HEK293 (cell line): ENCODE measurements around the gene BRI3.

Experiments used
- CTCF ChIA-PET: fragments of 350-600 bp; formaldehyde crosslinking; extraction: SDS; loops from one replicate; lab custom pipeline; 2021; ENCODE audit warnings: antibody characterized with exemption; lab: Yijun Ruan, JAX
- POLR2A ChIA-PET: fragments of 300-600 bp; formaldehyde crosslinking; extraction: SDS; loops from one replicate; lab custom pipeline; 2020; ENCODE audit warnings: antibody characterized with exemption, inconsistent platforms; lab: Yijun Ruan, JAX
- H3K27ac ChIP-seq: fragments of 200-500 bp; sonication (Bioruptor generic); 2 replicates; pipeline ENCODE4 v1.5.1; 2014; ENCODE audit warnings: low read depth, low read length, control low read depth, inconsistent platforms; ENCODE audit errors: extremely low read depth
- H3K36me3 ChIP-seq, 2 experiments: fragments of 200-500 bp in 1 of 2; sonication (Bioruptor generic) in 1 of 2; 1 replicate in 1 of 2; 2 replicates in 1 of 2; pipeline ENCODE4 v1.5.1; 2014 to 2017; ENCODE audit warnings: inconsistent platforms in 2 of 2, low read length in 2 of 2; ENCODE audit not compliant: control insufficient read depth in 2 of 2, insufficient read depth in 1 of 2
- H3K4me1 ChIP-seq: fragments of 200-500 bp; sonication (Bioruptor generic); 2 replicates; pipeline ENCODE4 v1.5.1; 2014; ENCODE audit warnings: mild to moderate bottlenecking, low read length, inconsistent platforms; ENCODE audit not compliant: control insufficient read depth, insufficient read depth
- H3K4me3 ChIP-seq: 2 replicates; pipeline ENCODE4 v1.5.1; 2011; ENCODE audit warnings: low read depth, mild to moderate bottlenecking, control low read depth, low read length, moderate library complexity
- H3K9me3 ChIP-seq: fragments of 200-500 bp; sonication (Bioruptor generic); 2 replicates; pipeline ENCODE4 v1.5.1; 2014; ENCODE audit warnings: low read depth, low read length, inconsistent platforms; ENCODE audit not compliant: control insufficient read depth, insufficient read depth
- GLI4 ChIP-seq: fragments of 450-650 bp; formaldehyde crosslinking; IDR thresholded peaks from 2 replicates; pipeline ENCODE4 v1.5.1; 2016; ENCODE audit warnings: missing biosample characterization, missing genetic modification characterization
- GLIS2 ChIP-seq: fragments of 450-650 bp; formaldehyde crosslinking; IDR thresholded peaks from 2 replicates; pipeline ENCODE4 v1.5.1; 2016; ENCODE audit warnings: missing biosample characterization, missing genetic modification characterization
- KLF10 ChIP-seq: fragments of 450-650 bp; IDR thresholded peaks from 2 replicates; pipeline ENCODE4 v1.5.1; 2018; ENCODE audit warnings: missing biosample characterization, mild to moderate bottlenecking, missing genetic modification characterization
- SALL2 ChIP-seq: fragments of 450-650 bp; formaldehyde crosslinking; IDR thresholded peaks from 2 replicates; pipeline ENCODE4 v1.5.0; 2017; ENCODE audit warnings: missing biosample characterization, mild to moderate bottlenecking, missing genetic modification characterization, borderline replicate concordance
- TCF7L2 ChIP-seq: IDR thresholded peaks from 2 replicates; pipeline ENCODE4 v1.6.1; 2011; ENCODE audit warnings: low read depth, mild to moderate bottlenecking, inconsistent platforms, low read length, moderate library complexity, borderline replicate concordance
- TRIM28 ChIP-seq: IDR thresholded peaks from 2 replicates; pipeline ENCODE4 v1.6.1; 2011; ENCODE audit warnings: low read length, control low read depth, borderline replicate concordance
- ZBTB20 ChIP-seq: fragments of 450-650 bp; formaldehyde crosslinking; IDR thresholded peaks from 2 replicates; pipeline ENCODE4 v1.5.1; 2016; ENCODE audit warnings: missing biosample characterization, missing genetic modification characterization
- ZFP41 ChIP-seq: fragments of 450-650 bp; formaldehyde crosslinking; IDR thresholded peaks from 2 replicates; pipeline ENCODE4 v1.5.1; 2016; ENCODE audit warnings: missing biosample characterization, missing genetic modification characterization, borderline replicate concordance
- ZNF155 ChIP-seq: fragments of 450-650 bp; formaldehyde crosslinking; IDR thresholded peaks from 2 replicates; pipeline ENCODE4 v1.5.1; 2016; ENCODE audit warnings: missing biosample characterization, missing genetic modification characterization
- ZNF157 ChIP-seq: fragments of 450-650 bp; formaldehyde crosslinking; IDR thresholded peaks from 2 replicates; pipeline ENCODE4 v1.5.1; 2016; ENCODE audit warnings: missing biosample characterization, missing genetic modification characterization
- ZNF175 ChIP-seq: fragments of 450-650 bp; formaldehyde crosslinking; IDR thresholded peaks from 2 replicates; pipeline ENCODE4 v1.5.1; 2016; ENCODE audit warnings: missing biosample characterization, missing genetic modification characterization
- ZNF211 ChIP-seq: fragments of 450-650 bp; formaldehyde crosslinking; IDR thresholded peaks from 2 replicates; pipeline ENCODE4 v1.5.1; 2016; ENCODE audit warnings: low read depth, missing biosample characterization, missing genetic modification characterization
- ZNF24 ChIP-seq: fragments of 450-650 bp; formaldehyde crosslinking; IDR thresholded peaks from 2 replicates; pipeline ENCODE4 v1.5.1; 2016; ENCODE audit warnings: missing biosample characterization, missing genetic modification characterization
- ZNF366 ChIP-seq: fragments of 450-650 bp; formaldehyde crosslinking; conservative IDR thresholded peaks from 2 replicates; pipeline ENCODE4 v1.5.1; 2016; ENCODE audit warnings: missing biosample characterization, missing genetic modification characterization
- ZNF394 ChIP-seq: fragments of 450-650 bp; formaldehyde crosslinking; IDR thresholded peaks from 2 replicates; pipeline ENCODE4 v1.5.1; 2016; ENCODE audit warnings: missing biosample characterization, missing genetic modification characterization, mild to moderate bottlenecking, moderate library complexity, borderline replicate concordance
- ZNF48 ChIP-seq: fragments of 450-650 bp; formaldehyde crosslinking; IDR thresholded peaks from 2 replicates; pipeline ENCODE4 v1.5.1; 2016; ENCODE audit warnings: missing biosample characterization, missing genetic modification characterization
- ZNF529 ChIP-seq: fragments of 450-650 bp; formaldehyde crosslinking; IDR thresholded peaks from 2 replicates; pipeline ENCODE4 v1.5.1; 2017; ENCODE audit warnings: missing genetic modification characterization, missing biosample characterization; ENCODE audit not compliant: insufficient replicate concordance
- ZNF585B ChIP-seq: fragments of 450-650 bp; formaldehyde crosslinking; IDR thresholded peaks from 2 replicates; pipeline ENCODE4 v1.5.1; 2016; ENCODE audit warnings: missing biosample characterization, missing genetic modification characterization
- ZNF621 ChIP-seq: fragments of 450-650 bp; formaldehyde crosslinking; IDR thresholded peaks from 2 replicates; pipeline ENCODE4 v1.5.1; 2017; ENCODE audit warnings: missing biosample characterization, missing genetic modification characterization
- ZNF629 ChIP-seq: fragments of 450-650 bp; formaldehyde crosslinking; IDR thresholded peaks from 2 replicates; pipeline ENCODE4 v1.5.1; 2017; ENCODE audit warnings: missing biosample characterization, missing genetic modification characterization
- ZNF660 ChIP-seq: fragments of 450-650 bp; IDR thresholded peaks from 2 replicates; pipeline ENCODE4 v1.5.1; 2018; ENCODE audit warnings: missing biosample characterization, mild to moderate bottlenecking, missing genetic modification characterization
- ZNF76 ChIP-seq: fragments of 450-650 bp; formaldehyde crosslinking; IDR thresholded peaks from 2 replicates; pipeline ENCODE4; 2016; ENCODE audit warnings: low read depth, missing biosample characterization, missing genetic modification characterization, borderline replicate concordance
- TF ChIP-seq, protein P1 (sequence below): fragments of 450-650 bp; formaldehyde crosslinking; IDR thresholded peaks from 2 replicates; pipeline ENCODE4 v1.5.1; 2016; ENCODE audit warnings: missing biosample characterization, missing genetic modification characterization, borderline replicate concordance
- TF ChIP-seq, protein P2 (sequence below): fragments of 450-650 bp; formaldehyde crosslinking; IDR thresholded peaks from 2 replicates; pipeline ENCODE4 v1.5.1; 2017; ENCODE audit warnings: missing biosample characterization, mild to moderate bottlenecking, missing genetic modification characterization, moderate library complexity

BRI3 gene

DNA sequence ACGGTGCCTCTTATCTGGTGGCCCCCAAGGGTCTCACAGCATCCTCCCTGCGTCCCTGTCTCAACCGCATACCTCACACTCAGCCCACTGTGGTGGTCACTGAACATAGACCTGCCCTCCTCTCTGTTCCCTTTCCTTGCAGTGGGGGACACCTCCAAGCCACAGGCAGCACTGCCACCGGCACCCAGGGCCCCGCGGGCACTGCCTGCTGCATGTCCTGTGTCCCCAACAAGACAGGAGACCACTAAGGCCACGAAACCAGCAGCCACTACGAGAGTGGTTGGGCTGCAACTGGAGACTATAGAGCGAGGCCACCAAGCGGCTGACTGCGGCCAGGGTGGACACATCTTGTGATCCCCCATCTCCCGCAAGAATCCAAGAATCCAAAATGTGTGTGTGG lies 15.3 kb downstream of the BRI3 start (continued):
- TF ChIP-seq ZNF394 (tag by site-specific recombination) (no peak), ZNF660 (tag by site-specific recombination) (no peak), ZNF76 (tag by site-specific recombination) (no peak), ZNF48 (tag by site-specific recombination) (no peak)
- TF ChIP-seq, all 188 proteins: peak for 0

DNA sequence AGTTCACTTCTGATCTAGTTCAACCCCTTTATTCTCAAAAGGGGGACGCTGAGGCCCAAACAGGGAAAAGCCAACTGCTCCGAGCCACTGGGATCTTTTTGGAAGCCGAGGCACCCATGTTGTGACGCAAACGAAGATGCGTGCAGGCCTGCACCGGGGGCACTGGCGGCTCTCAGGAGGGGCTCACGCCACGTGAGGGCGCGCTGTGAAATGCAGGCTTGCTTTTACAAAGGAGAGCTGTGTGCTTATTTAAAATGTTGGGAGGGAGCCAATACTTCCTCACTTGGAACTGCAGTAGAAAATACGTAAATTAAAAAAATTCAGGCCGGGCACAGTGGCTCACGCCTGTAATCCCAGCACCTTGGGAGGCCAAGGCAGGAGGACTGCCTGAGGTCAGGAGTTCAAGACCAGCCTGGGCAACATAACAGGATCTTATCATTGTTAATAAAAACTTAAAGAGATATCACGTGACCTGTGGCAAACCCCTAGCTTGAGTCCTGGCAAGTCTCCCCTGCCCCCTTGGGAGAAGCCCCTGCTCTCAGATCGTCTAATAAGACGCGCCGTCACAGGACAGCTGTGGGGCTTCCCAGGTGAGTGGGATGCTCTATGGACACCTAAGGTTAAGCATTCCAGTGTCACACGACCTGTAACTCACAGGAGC lies 16.3 kb downstream of the BRI3 start:
- Histone ChIP-seq H3K4me1 (no peaks in the 10 kb centered on the region), H3K4me3 (no peak overlapping the region), H3K9me3 (no peaks in the 10 kb centered on the region), H3K36me3 (peaks cover 0 to 48% of the 10 kb centered on the region in 2 experiments; a peak in 2 of 3 replicates), H3K27ac (no peak overlapping the region)
- no peak for TF ChIP-seq ZNF157 (tag by site-specific recombination)
- TF ChIP-seq TRIM28 = no peak
- no peak for TF ChIP-seq ZNF621 (tag by site-specific recombination)
- no peak for TF ChIP-seq ZNF24
- no peak for TF ChIP-seq ZNF529
- no peak for TF ChIP-seq SALL2 (tag by site-specific recombination)
- no peak for TF ChIP-seq ZFP41 (tag by site-specific recombination)
- no peak for TF ChIP-seq GLIS2 (tag by site-specific recombination)
- TF ChIP-seq ZNF211 (tag by site-specific recombination) = no peak
- TF ChIP-seq ZNF366 = no peak
- no peak for TF ChIP-seq ZBTB20 (tag by site-specific recombination)
- no peak for TF ChIP-seq ZNF175 (tag by site-specific recombination)
- TF ChIP-seq, protein P1, sequence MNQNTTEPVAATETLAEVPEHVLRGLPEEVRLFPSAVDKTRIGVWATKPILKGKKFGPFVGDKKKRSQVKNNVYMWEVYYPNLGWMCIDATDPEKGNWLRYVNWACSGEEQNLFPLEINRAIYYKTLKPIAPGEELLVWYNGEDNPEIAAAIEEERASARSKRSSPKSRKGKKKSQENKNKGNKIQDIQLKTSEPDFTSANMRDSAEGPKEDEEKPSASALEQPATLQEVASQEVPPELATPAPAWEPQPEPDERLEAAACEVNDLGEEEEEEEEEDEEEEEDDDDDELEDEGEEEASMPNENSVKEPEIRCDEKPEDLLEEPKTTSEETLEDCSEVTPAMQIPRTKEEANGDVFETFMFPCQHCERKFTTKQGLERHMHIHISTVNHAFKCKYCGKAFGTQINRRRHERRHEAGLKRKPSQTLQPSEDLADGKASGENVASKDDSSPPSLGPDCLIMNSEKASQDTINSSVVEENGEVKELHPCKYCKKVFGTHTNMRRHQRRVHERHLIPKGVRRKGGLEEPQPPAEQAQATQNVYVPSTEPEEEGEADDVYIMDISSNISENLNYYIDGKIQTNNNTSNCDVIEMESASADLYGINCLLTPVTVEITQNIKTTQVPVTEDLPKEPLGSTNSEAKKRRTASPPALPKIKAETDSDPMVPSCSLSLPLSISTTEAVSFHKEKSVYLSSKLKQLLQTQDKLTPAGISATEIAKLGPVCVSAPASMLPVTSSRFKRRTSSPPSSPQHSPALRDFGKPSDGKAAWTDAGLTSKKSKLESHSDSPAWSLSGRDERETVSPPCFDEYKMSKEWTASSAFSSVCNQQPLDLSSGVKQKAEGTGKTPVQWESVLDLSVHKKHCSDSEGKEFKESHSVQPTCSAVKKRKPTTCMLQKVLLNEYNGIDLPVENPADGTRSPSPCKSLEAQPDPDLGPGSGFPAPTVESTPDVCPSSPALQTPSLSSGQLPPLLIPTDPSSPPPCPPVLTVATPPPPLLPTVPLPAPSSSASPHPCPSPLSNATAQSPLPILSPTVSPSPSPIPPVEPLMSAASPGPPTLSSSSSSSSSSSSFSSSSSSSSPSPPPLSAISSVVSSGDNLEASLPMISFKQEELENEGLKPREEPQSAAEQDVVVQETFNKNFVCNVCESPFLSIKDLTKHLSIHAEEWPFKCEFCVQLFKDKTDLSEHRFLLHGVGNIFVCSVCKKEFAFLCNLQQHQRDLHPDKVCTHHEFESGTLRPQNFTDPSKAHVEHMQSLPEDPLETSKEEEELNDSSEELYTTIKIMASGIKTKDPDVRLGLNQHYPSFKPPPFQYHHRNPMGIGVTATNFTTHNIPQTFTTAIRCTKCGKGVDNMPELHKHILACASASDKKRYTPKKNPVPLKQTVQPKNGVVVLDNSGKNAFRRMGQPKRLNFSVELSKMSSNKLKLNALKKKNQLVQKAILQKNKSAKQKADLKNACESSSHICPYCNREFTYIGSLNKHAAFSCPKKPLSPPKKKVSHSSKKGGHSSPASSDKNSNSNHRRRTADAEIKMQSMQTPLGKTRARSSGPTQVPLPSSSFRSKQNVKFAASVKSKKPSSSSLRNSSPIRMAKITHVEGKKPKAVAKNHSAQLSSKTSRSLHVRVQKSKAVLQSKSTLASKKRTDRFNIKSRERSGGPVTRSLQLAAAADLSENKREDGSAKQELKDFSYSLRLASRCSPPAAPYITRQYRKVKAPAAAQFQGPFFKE (tag by site-specific recombination) = no peak
- TF ChIP-seq KLF10 (tag by site-specific recombination) = no peak
- no peak for TF ChIP-seq ZNF629 (tag by site-specific recombination)
- no peak for TF ChIP-seq ZNF155 (tag by site-specific recombination)
- no peak for TF ChIP-seq TCF7L2
- TF ChIP-seq ZNF585B = no peak
- TF ChIP-seq GLI4 (tag by site-specific recombination) = no peak
- TF ChIP-seq, protein P2, sequence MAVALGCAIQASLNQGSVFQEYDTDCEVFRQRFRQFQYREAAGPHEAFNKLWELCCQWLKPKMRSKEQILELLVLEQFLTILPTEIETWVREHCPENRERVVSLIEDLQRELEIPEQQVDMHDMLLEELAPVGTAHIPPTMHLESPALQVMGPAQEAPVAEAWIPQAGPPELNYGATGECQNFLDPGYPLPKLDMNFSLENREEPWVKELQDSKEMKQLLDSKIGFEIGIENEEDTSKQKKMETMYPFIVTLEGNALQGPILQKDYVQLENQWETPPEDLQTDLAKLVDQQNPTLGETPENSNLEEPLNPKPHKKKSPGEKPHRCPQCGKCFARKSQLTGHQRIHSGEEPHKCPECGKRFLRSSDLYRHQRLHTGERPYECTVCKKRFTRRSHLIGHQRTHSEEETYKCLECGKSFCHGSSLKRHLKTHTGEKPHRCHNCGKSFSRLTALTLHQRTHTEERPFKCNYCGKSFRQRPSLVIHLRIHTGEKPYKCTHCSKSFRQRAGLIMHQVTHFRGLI (tag by site-specific recombination) = no peak
- POLR2A ChIA-PET = no interaction called here
- CTCF ChIA-PET = interaction anchor here (0.6 to 3.2 kb wide), 3 partner anchors 36 to 560 kb away, joined by 3 to 20 read pairs (median 4); partner anchors contain the start of gene BAIAP2L1
